SK-N-SH treated with all-trans-retinoic acid at 6 μM for 48 hours (cell line): ENCODE results near the gene DDX3Y.

Experiments used
- CSDC2 ChIP-seq: fragments of 250-450 bp; sonication (Bioruptor Pico); IDR thresholded peaks from 2 replicates; pipeline ENCODE4 v1.5.0; 2020; ENCODE audit warnings: mild to moderate bottlenecking, moderate library complexity
- GLIS3 ChIP-seq: fragments of 250-450 bp; sonication (Bioruptor Pico); IDR thresholded peaks from 2 replicates; pipeline ENCODE4 v1.5.0; 2020; ENCODE audit warnings: mild to moderate bottlenecking, moderate library complexity
- OSR1 ChIP-seq: fragments of 250-450 bp; sonication (Bioruptor Pico); IDR thresholded peaks from 2 replicates; pipeline ENCODE4 v1.8.0; 2022; ENCODE audit warnings: moderate library complexity, mild to moderate bottlenecking, inconsistent platforms
- PPARA ChIP-seq: fragments of 250-450 bp; sonication (Bioruptor Pico); IDR thresholded peaks from 2 replicates; pipeline ENCODE4 v1.5.0; 2020; ENCODE audit warnings: mild to moderate bottlenecking, borderline replicate concordance
- TOX ChIP-seq: fragments of 250-450 bp; sonication (Bioruptor Pico); IDR thresholded peaks from 2 replicates; pipeline ENCODE4 v1.8.0; 2021; ENCODE audit warnings: mild to moderate bottlenecking, moderate library complexity, borderline replicate concordance
- ZFP30 ChIP-seq: fragments of 450-650 bp; formaldehyde crosslinking; IDR thresholded peaks from 2 replicates; pipeline ENCODE4 v1.5.0; 2022; ENCODE audit warnings: mild to moderate bottlenecking, moderate library complexity
- ZNF565 ChIP-seq: fragments of 450-650 bp; formaldehyde crosslinking; conservative IDR thresholded peaks from 2 replicates; pipeline ENCODE4 v1.5.0; 2020; ENCODE audit warnings: low read depth, mild to moderate bottlenecking, moderate library complexity
- ZNF8 ChIP-seq: fragments of 450-650 bp; formaldehyde crosslinking; IDR thresholded peaks from 2 replicates; pipeline ENCODE4 v1.5.0; 2020; ENCODE audit warnings: mild to moderate bottlenecking, moderate library complexity

DNA sequence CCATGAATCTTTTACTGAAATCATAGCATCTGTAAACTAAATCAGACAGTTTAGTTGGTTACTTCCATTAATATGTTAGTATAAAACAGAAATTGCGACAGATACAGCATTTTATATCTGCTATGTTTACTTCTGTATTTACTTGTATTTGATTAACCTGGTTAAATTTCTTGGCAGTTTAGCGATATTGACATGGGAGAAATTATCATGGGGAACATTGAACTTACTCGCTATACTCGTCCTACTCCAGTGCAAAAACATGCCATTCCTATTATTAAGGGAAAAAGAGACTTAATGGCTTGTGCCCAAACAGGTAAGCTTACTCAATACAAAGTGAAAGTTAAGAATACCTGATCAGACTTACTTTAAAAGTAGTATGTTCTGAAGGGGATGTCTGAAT is 8.9 kb downstream of the DDX3Y start:
- no peak for TF ChIP-seq ZNF565
- no peak for TF ChIP-seq ZFP30 (CRISPR knock-in tag)
- no peak for TF ChIP-seq GLIS3 (CRISPR knock-in tag)
- no peak for TF ChIP-seq TOX
- TF ChIP-seq OSR1, result no peak
- TF ChIP-seq CSDC2 (CRISPR knock-in tag), result no peak
- no peak for TF ChIP-seq PPARA
- TF ChIP-seq ZNF8 (CRISPR knock-in tag), result no peak
